ENCODE results near the gene PTGDS. TPM values are rescaled to one million over a fixed set of nuclear protein-coding genes. Genes with fewer than 3 reads are reported as not detected.

The PTGDS gene
- total RNA-seq, 1 experiment from 2014 or later, result 2.2 TPM

DNA sequence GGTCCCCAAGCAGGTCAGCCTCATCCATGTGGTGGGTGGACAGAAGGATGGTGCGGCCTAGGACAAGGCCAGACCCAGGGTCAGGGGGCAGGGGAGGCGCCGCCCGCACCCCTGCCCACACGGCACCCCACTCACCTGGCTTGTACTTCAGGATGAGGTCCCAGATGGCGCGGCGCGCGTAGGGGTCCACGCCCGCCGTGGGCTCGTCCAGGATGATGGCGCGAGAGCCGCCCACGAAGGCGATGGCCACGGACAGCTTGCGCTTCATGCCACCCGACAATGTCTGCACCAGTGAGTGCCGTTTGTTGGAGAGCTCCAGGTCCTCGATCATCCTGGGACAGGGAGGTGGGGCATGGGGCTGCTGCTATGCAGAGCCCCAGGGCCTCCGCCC, 38.2 kb downstream of the PTGDS start (continued):
- TF ChIP-seq ZBTB21 (CRISPR knock-in tag; IDR thresholded peaks at IDR 0.05; ENCODE audit: borderline replicate concordance) (no peak), ZNF416 (CRISPR knock-in tag; IDR thresholded peaks at IDR 0.05) (no peak), ATF1 (CRISPR knock-in tag; IDR thresholded peaks at IDR 0.05) (no peak)
- TF ChIP-seq, protein P1, sequence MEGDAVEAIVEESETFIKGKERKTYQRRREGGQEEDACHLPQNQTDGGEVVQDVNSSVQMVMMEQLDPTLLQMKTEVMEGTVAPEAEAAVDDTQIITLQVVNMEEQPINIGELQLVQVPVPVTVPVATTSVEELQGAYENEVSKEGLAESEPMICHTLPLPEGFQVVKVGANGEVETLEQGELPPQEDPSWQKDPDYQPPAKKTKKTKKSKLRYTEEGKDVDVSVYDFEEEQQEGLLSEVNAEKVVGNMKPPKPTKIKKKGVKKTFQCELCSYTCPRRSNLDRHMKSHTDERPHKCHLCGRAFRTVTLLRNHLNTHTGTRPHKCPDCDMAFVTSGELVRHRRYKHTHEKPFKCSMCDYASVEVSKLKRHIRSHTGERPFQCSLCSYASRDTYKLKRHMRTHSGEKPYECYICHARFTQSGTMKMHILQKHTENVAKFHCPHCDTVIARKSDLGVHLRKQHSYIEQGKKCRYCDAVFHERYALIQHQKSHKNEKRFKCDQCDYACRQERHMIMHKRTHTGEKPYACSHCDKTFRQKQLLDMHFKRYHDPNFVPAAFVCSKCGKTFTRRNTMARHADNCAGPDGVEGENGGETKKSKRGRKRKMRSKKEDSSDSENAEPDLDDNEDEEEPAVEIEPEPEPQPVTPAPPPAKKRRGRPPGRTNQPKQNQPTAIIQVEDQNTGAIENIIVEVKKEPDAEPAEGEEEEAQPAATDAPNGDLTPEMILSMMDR (IDR thresholded peaks at IDR 0.05), result no peak

- Mint-ChIP-seq H3K9me3 (no peaks in the 10 kb centered on the region), H3K4me3 (no peak overlapping the region), H3K36me3 (peaks cover 9% of the 10 kb centered on the region), H3K27me3 (ENCODE audit: low read depth) (no peaks in the 10 kb centered on the region), H3K4me1 (no peaks in the 10 kb centered on the region), H3K27ac (no peak overlapping the region)
- TF ChIP-seq ZBTB21 (CRISPR knock-in tag; IDR thresholded peaks at IDR 0.05; ENCODE audit: borderline replicate concordance) (no peak), NFE2L1 (CRISPR knock-in tag; IDR thresholded peaks at IDR 0.05) (no peak), GRHL2 (CRISPR knock-in tag; IDR thresholded peaks at IDR 0.05; ENCODE audit: insufficient replicate concordance, severe bottlenecking) (no peak), FOXJ3 (CRISPR knock-in tag; IDR thresholded peaks at IDR 0.05; ENCODE audit: borderline replicate concordance) (no peak), MYBL2 (CRISPR knock-in tag; IDR thresholded peaks at IDR 0.05) (no peak), SMAD3 (CRISPR knock-in tag; IDR thresholded peaks at IDR 0.05; ENCODE audit: borderline replicate concordance) (no peak), JUN (CRISPR knock-in tag; IDR thresholded peaks at IDR 0.05) (no peak), TEAD1 (CRISPR knock-in tag; IDR thresholded peaks at IDR 0.05) (no peak), CREM (CRISPR knock-in tag; IDR thresholded peaks at IDR 0.05) (no peak)
- TF ChIP-seq, protein P2, sequence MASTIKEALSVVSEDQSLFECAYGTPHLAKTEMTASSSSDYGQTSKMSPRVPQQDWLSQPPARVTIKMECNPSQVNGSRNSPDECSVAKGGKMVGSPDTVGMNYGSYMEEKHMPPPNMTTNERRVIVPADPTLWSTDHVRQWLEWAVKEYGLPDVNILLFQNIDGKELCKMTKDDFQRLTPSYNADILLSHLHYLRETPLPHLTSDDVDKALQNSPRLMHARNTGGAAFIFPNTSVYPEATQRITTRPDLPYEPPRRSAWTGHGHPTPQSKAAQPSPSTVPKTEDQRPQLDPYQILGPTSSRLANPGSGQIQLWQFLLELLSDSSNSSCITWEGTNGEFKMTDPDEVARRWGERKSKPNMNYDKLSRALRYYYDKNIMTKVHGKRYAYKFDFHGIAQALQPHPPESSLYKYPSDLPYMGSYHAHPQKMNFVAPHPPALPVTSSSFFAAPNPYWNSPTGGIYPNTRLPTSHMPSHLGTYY (CRISPR knock-in tag; IDR thresholded peaks at IDR 0.05), result no peak
- TF ChIP-seq, protein P3, sequence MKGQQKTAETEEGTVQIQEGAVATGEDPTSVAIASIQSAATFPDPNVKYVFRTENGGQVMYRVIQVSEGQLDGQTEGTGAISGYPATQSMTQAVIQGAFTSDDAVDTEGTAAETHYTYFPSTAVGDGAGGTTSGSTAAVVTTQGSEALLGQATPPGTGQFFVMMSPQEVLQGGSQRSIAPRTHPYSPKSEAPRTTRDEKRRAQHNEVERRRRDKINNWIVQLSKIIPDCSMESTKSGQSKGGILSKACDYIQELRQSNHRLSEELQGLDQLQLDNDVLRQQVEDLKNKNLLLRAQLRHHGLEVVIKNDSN (CRISPR knock-in tag; IDR thresholded peaks at IDR 0.05), result no peak
- TF ChIP-seq, protein P4, sequence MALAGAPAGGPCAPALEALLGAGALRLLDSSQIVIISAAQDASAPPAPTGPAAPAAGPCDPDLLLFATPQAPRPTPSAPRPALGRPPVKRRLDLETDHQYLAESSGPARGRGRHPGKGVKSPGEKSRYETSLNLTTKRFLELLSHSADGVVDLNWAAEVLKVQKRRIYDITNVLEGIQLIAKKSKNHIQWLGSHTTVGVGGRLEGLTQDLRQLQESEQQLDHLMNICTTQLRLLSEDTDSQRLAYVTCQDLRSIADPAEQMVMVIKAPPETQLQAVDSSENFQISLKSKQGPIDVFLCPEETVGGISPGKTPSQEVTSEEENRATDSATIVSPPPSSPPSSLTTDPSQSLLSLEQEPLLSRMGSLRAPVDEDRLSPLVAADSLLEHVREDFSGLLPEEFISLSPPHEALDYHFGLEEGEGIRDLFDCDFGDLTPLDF (CRISPR knock-in tag; IDR thresholded peaks at IDR 0.05), result no peak
- no peak for ATAC-seq
- no peak for DNase-seq (ENCODE audit: low spot score)
- ChIA-PET CTCF (interaction anchor here (1.0 kb wide), 1 partner anchor 13 kb away, joined by 6 read pairs; no protein-coding TSS in a partner anchor), POLR2A (no interaction called here)
These were observed 38.7 kb downstream of the PTGDS start for GRCh38 chr9:137015976-137016375.

DNA sequence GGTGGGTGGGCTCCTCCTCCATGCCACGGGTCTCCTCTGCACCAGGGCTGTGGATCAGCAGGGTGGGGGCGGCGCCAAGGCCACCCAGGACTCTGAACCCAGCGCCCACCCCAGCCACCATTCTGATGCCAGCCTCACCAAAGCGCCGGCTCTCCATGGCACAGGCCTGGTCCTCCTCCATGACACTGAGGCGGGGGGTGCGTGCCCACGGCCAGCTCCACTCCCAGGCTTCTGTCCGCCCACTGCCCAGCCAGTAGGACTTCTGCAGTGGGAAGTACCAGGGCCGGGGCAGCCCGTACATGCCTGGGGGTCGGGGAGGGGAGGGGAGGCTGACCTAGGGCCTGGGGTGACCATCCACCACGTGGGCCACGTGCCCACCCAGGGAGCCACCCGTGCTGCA, 39.1 kb downstream of the PTGDS start:
- POLR2A ChIA-PET, result no interaction called here
- H3K4me3 Mint-ChIP-seq, result no peak overlapping the region
- CTCF ChIA-PET, result interaction anchor here (2.0 kb wide), 1 partner anchor 13 kb away, joined by 12 read pairs; no protein-coding TSS in a partner anchor
- no peaks in the 10 kb centered on the region for H3K4me1 Mint-ChIP-seq
- H3K27ac Mint-ChIP-seq, result no peak overlapping the region
- ATAC-seq (no peak), DNase-seq (ENCODE audit: low spot score) (no peak)
- no peaks in the 10 kb centered on the region for H3K27me3 Mint-ChIP-seq (ENCODE audit: low read depth)
- H3K36me3 Mint-ChIP-seq, result peaks cover 9% of the 10 kb centered on the region
- no peaks in the 10 kb centered on the region for H3K9me3 Mint-ChIP-seq
- TF ChIP-seq NFYB (CRISPR knock-in tag; conservative IDR thresholded peaks at IDR 0.05; ENCODE audit: low read depth), result no peak
- no peak for TF ChIP-seq SOX15 (CRISPR knock-in tag; IDR thresholded peaks at IDR 0.05)
- TF ChIP-seq ZNF219 (CRISPR knock-in tag; IDR thresholded peaks at IDR 0.05; ENCODE audit: borderline replicate concordance), result no peak
- no peak for TF ChIP-seq ZNF232 (CRISPR knock-in tag; IDR thresholded peaks at IDR 0.05)
- no peak for TF ChIP-seq CBFB (CRISPR knock-in tag; IDR thresholded peaks at IDR 0.05; ENCODE audit: low read depth)
- no peak for TF ChIP-seq ESRRA (CRISPR knock-in tag; IDR thresholded peaks at IDR 0.05; ENCODE audit: borderline replicate concordance)
- TF ChIP-seq STAT6 (CRISPR knock-in tag; conservative IDR thresholded peaks at IDR 0.05; ENCODE audit: low read depth), result no peak
- no peak for TF ChIP-seq ZNF425 (CRISPR knock-in tag; conservative IDR thresholded peaks at IDR 0.05)
- TF ChIP-seq, protein P5, sequence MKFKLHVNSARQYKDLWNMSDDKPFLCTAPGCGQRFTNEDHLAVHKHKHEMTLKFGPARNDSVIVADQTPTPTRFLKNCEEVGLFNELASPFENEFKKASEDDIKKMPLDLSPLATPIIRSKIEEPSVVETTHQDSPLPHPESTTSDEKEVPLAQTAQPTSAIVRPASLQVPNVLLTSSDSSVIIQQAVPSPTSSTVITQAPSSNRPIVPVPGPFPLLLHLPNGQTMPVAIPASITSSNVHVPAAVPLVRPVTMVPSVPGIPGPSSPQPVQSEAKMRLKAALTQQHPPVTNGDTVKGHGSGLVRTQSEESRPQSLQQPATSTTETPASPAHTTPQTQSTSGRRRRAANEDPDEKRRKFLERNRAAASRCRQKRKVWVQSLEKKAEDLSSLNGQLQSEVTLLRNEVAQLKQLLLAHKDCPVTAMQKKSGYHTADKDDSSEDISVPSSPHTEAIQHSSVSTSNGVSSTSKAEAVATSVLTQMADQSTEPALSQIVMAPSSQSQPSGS (CRISPR knock-in tag; IDR thresholded peaks at IDR 0.05; ENCODE audit: borderline replicate concordance, low read depth), result no peak
